Neuronal stem cell (in vitro differentiated cells): ENCODE results near the gene AWAT2.

ENCODE experiments used
- DNase-seq: peaks from one replicate; pipeline ENCODE4 v3.0.0-alpha.2; 2013; ENCODE audit warnings: low spot score
- H2AFZ ChIP-seq: one replicate; pipeline ENCODE4 v1.6.1; 2013; ENCODE audit warnings: mild to moderate bottlenecking, low read length, inconsistent platforms
- H2AK5ac ChIP-seq: 2 replicates; pipeline ENCODE4 v1.6.1; 2013; ENCODE audit warnings: low read depth, mild to moderate bottlenecking, inconsistent platforms, low read length, moderate library complexity, mixed read lengths
- H2BK120ac ChIP-seq: 2 replicates; pipeline ENCODE4 v1.6.1; 2013; ENCODE audit warnings: low read depth, mild to moderate bottlenecking, inconsistent platforms, low read length, moderate library complexity, mixed read lengths
- H2BK12ac ChIP-seq: one replicate; pipeline ENCODE4 v1.6.1; 2013; ENCODE audit warnings: low read length, inconsistent platforms
- H2BK15ac ChIP-seq: 2 replicates; pipeline ENCODE4 v1.6.1; 2013; ENCODE audit warnings: mild to moderate bottlenecking, low read length, inconsistent platforms, mixed read lengths
- H2BK5ac ChIP-seq: one replicate; pipeline ENCODE4 v1.6.1; 2013; ENCODE audit warnings: inconsistent platforms, mild to moderate bottlenecking, low read length, moderate library complexity
- H3K14ac ChIP-seq: one replicate; pipeline ENCODE4 v1.6.1; 2013; ENCODE audit warnings: low read length, inconsistent platforms
- H3K18ac ChIP-seq: 2 replicates; pipeline ENCODE4 v1.6.1; 2013; ENCODE audit warnings: low read length, inconsistent platforms
- H3K23ac ChIP-seq: 2 replicates; pipeline ENCODE4 v1.6.1; 2013; ENCODE audit warnings: low read depth, mild to moderate bottlenecking, mixed read lengths, low read length, inconsistent platforms; ENCODE audit not compliant: poor library complexity
- H3K27ac ChIP-seq: replicated peaks from 3 replicates; pipeline ENCODE4 v1.5.1; 2013; ENCODE audit warnings: low read length, inconsistent platforms
- H3K27me3 ChIP-seq, 3 experiments: 2 replicates each; pipeline ENCODE4 v1.6.1; 2013; ENCODE audit warnings: low read length in 3 of 3, mild to moderate bottlenecking in 2 of 3, inconsistent platforms in 1 of 3, low read depth in 1 of 3, mixed read lengths in 1 of 3, moderate library complexity in 1 of 3; ENCODE audit not compliant: control insufficient read depth in 3 of 3, insufficient read depth in 3 of 3
- H3K36me3 ChIP-seq, 2 donors: replicated peaks in 1 of 2; 2 replicates each; pipeline ENCODE4 v1.6.1; 2013; ENCODE audit warnings: low read length in 2 of 2; ENCODE audit not compliant: control insufficient read depth in 2 of 2, insufficient read depth in 2 of 2
- H3K4ac ChIP-seq: 2 replicates; pipeline ENCODE4 v1.6.1; 2013; ENCODE audit warnings: inconsistent platforms, mild to moderate bottlenecking, low read length, moderate library complexity
- H3K4me1 ChIP-seq, 2 donors: 1 replicate in 1 of 2; 2 replicates in 1 of 2; pipeline ENCODE4 v1.6.1; 2013; ENCODE audit warnings: low read length in 2 of 2, low read depth in 1 of 2; ENCODE audit not compliant: control insufficient read depth in 2 of 2, insufficient read depth in 1 of 2
- H3K4me2 ChIP-seq: one replicate; pipeline ENCODE4 v1.6.1; 2013; ENCODE audit warnings: mild to moderate bottlenecking, low read length, inconsistent platforms; ENCODE audit not compliant: insufficient read depth, poor library complexity, severe bottlenecking
- H3K4me3 ChIP-seq, 2 donors: 2 replicates each; pipeline ENCODE4 v1.5.1; 2013; ENCODE audit warnings: low read length in 2 of 2, mild to moderate bottlenecking in 2 of 2, inconsistent platforms in 1 of 2, moderate library complexity in 1 of 2
- H3K79me1 ChIP-seq: one replicate; pipeline ENCODE4 v1.6.1; 2013; ENCODE audit warnings: low read depth, mild to moderate bottlenecking, inconsistent platforms, low read length, moderate library complexity
- H3K9ac ChIP-seq: one replicate; pipeline ENCODE4 v1.6.1; 2013; ENCODE audit warnings: mild to moderate bottlenecking, low read depth, low read length, inconsistent platforms; ENCODE audit not compliant: poor library complexity
- H3K9me3 ChIP-seq, 2 donors: replicated peaks in 1 of 2; 2 replicates each; pipeline versions ENCODE3 to v1.6.1; 2013; ENCODE audit warnings: low read length in 2 of 2, mild to moderate bottlenecking in 2 of 2, inconsistent platforms in 1 of 2, low read depth in 1 of 2, mixed read lengths in 1 of 2, moderate library complexity in 1 of 2; ENCODE audit not compliant: control insufficient read depth in 2 of 2, insufficient read depth in 1 of 2
- H4K8ac ChIP-seq: one replicate; pipeline ENCODE4 v1.6.1; 2013; ENCODE audit warnings: low read depth, mild to moderate bottlenecking, inconsistent platforms, low read length, moderate library complexity
- H4K91ac ChIP-seq: one replicate; pipeline ENCODE4 v1.6.1; 2013; ENCODE audit warnings: low read length, low read depth, mild to moderate bottlenecking, inconsistent platforms; ENCODE audit not compliant: poor library complexity
- WGBS, 2 donors: extraction: QIAGEN DNeasy Blood & Tissue Kit; methylation state at CpG; one replicate each; pipeline ENCODE4 v1.1.7; 2013; ENCODE audit warnings: missing lambda C conversion rate in 2 of 2, mixed read lengths in 1 of 2; ENCODE audit not compliant: insufficient read length in 2 of 2, insufficient replicate concordance in 1 of 2; ENCODE audit errors: extremely low coverage in 2 of 2; 5-methylcytosine and 5-hydroxymethylcytosine counted together

AWAT2 gene

GRCh38 chrX:70079870-70080269 lies 30.1 kb upstream of the AWAT2 start:
- H2AFZ ChIP-seq, result no peak overlapping the region
- no peaks in the 10 kb centered on the region for H3K36me3 ChIP-seq
- no peak overlapping the region for H3K18ac ChIP-seq
- H4K91ac ChIP-seq, result no peak overlapping the region
- no peak overlapping the region for H2AK5ac ChIP-seq
- H2BK120ac ChIP-seq, result no peak overlapping the region
- no peak overlapping the region for H3K4ac ChIP-seq
- DNase-seq, result no peak
- H2BK12ac ChIP-seq, result no peak overlapping the region
- no peak overlapping the region for H2BK15ac ChIP-seq
- H3K79me1 ChIP-seq, result no peaks in the 10 kb centered on the region
- H3K4me3 ChIP-seq, result no peak overlapping the region
- H3K9me3 ChIP-seq, result no peaks in the 10 kb centered on the region
- no peak overlapping the region for H3K27ac ChIP-seq
- H3K23ac ChIP-seq, result no peak overlapping the region
- no peak overlapping the region for H4K8ac ChIP-seq
- no peak overlapping the region for H3K9ac ChIP-seq
- H2BK5ac ChIP-seq, result no peak overlapping the region
- no CpG with 5 or more reads among the region's 3 CpGs for WGBS, 2 donors
- H3K14ac ChIP-seq, result no peak overlapping the region
- H3K27me3 ChIP-seq, result peaks cover 0 to 13% (median 0%) of the 10 kb centered on the region in 3 experiments
- no peak overlapping the region for H3K4me2 ChIP-seq
- no peaks in the 10 kb centered on the region for H3K4me1 ChIP-seq

- no peak overlapping the region for H4K8ac ChIP-seq
- H3K4me1 ChIP-seq, result no peaks in the 10 kb centered on the region
- WGBS, 2 donors, result no CpG with 5 or more reads among the region's 5 CpGs
Observed at GRCh38 chrX:70079297-70079696, 29.6 kb upstream of the AWAT2 start.

GRCh38 chrX:70066646-70067045 lies 16.9 kb upstream of the AWAT2 start:
- Histone ChIP-seq H3K23ac (no peak overlapping the region), H3K27ac (no peak overlapping the region), H2BK5ac (no peak overlapping the region), H3K4ac (no peak overlapping the region), H4K8ac (no peak overlapping the region), H4K91ac (no peak overlapping the region), H2AFZ (no peak overlapping the region), H2BK15ac (no peak overlapping the region), H3K36me3 (no peaks in the 10 kb centered on the region), H2BK12ac (no peak overlapping the region), H3K18ac (no peak overlapping the region), H3K4me2 (no peak overlapping the region), H3K27me3 (peaks cover 0 to 9% (median 0%) of the 10 kb centered on the region in 3 experiments), H3K4me3 (no peak overlapping the region), H3K4me1 (no peaks in the 10 kb centered on the region), H2AK5ac (no peak overlapping the region), H2BK120ac (no peak overlapping the region), H3K9me3 (no peaks in the 10 kb centered on the region), H3K9ac (no peak overlapping the region), H3K79me1 (no peaks in the 10 kb centered on the region), H3K14ac (no peak overlapping the region)
- no CpG with 5 or more reads among the region's 7 CpGs for WGBS, 2 donors
- no peak for DNase-seq

More at GRCh38 chrX:70079297-70079696, 29.6 kb upstream of the AWAT2 start:
- Histone ChIP-seq H2BK120ac (no peak overlapping the region), H3K14ac (no peak overlapping the region), H2BK5ac (no peak overlapping the region), H3K9ac (no peak overlapping the region), H3K27ac (no peak overlapping the region), H2BK12ac (no peak overlapping the region), H3K4ac (no peak overlapping the region), H2AK5ac (no peak overlapping the region), H3K9me3 (no peaks in the 10 kb centered on the region), H3K23ac (no peak overlapping the region), H3K18ac (no peak overlapping the region), H3K4me2 (no peak overlapping the region), H3K36me3 (no peaks in the 10 kb centered on the region), H3K79me1 (no peaks in the 10 kb centered on the region), H4K91ac (no peak overlapping the region), H3K4me3 (no peak overlapping the region), H3K27me3 (peaks cover 0 to 13% (median 0%) of the 10 kb centered on the region in 3 experiments), H2BK15ac (no peak overlapping the region), H2AFZ (no peak overlapping the region)
- no peak for DNase-seq

GRCh38 chrX:70062961-70063550 lies 13.3 kb upstream of the AWAT2 start:
- no peak overlapping the region for H3K4ac ChIP-seq
- no peak overlapping the region for H2BK12ac ChIP-seq
- H2BK5ac ChIP-seq, result no peak overlapping the region
- H3K9ac ChIP-seq, result no peak overlapping the region
- H2BK120ac ChIP-seq, result no peak overlapping the region
- no peak overlapping the region for H2AK5ac ChIP-seq
- H3K27ac ChIP-seq, result no peak overlapping the region
- H3K4me3 ChIP-seq, result peak overlapping the region in 1 of 2 donors; percentile 50
- no CpG with 5 or more reads among the region's 52 CpGs for whole genome bisulfite sequencing, 2 donors
- H2AFZ ChIP-seq, result no peak overlapping the region
- H3K23ac ChIP-seq, result no peak overlapping the region
- no peak overlapping the region for H3K14ac ChIP-seq
- no peak overlapping the region for H4K91ac ChIP-seq
- no peaks in the 10 kb centered on the region for H3K79me1 ChIP-seq
- no peaks in the 10 kb centered on the region for H3K9me3 ChIP-seq
- H3K18ac ChIP-seq, result no peak overlapping the region
- H3K4me2 ChIP-seq, result no peak overlapping the region
- DNase-seq, result no peak
- no peak overlapping the region for H4K8ac ChIP-seq
- no peaks in the 10 kb centered on the region for H3K4me1 ChIP-seq
- H3K27me3 ChIP-seq, result peaks cover 0 to 9% (median 0%) of the 10 kb centered on the region in 3 experiments
- H3K36me3 ChIP-seq, result no peaks in the 10 kb centered on the region
- no peak overlapping the region for H2BK15ac ChIP-seq
